Measurements from ENCODE around the gene CCDC92.

DNA sequence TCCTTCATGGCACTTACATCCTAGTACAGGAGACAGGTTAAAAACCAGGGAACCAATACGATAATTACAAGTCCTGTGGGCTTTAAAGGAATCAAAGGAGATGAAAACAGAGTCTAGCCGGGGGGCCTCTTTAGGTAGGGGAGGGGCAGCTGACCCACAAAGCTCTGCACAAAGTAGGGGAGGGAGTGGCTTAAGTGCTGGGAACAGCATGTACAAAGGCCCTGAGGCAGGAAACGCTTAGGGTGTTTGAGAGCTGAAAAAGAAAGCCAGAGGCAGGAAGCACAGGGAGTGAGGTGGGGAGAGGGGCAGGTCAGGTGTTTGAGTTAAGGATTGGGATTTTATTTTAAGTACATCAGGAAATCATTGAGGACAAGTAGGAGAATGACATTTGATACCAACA lies 38.1 kb upstream of the CCDC92 start:
- TF ChIP-seq RFX5 (IDR thresholded peaks at IDR 0.05; ENCODE audit: low read depth, low read length) (no peak), TCF3 (IDR thresholded peaks at IDR 0.05; ENCODE audit: borderline replicate concordance, insufficient read depth, low read depth, low read length) (no peak), EP300 (IDR thresholded peaks at IDR 0.05; ENCODE audit: borderline replicate concordance in 1 of 2, control insufficient read depth in 1 of 2, low read depth in 2 of 2, low read length in 2 of 2) (no peak), RAD21 (IDR thresholded peaks at IDR 0.05; ENCODE audit: insufficient read depth, low read depth, low read length) (no peak), POLR2AphosphoS5 (IDR thresholded peaks at IDR 0.05; ENCODE audit: low read length) (no peak), SRF (IDR thresholded peaks at IDR 0.05; ENCODE audit: low read depth in 2 of 2, low read length in 2 of 2) (no peak), SUZ12 (IDR thresholded peaks at IDR 0.05; ENCODE audit: unreplicated experiment) (no peak), POLR2A (IDR thresholded peaks at IDR 0.05; ENCODE audit: low read depth, low read length) (no peak)
- TF ChIP-seq, protein P1, sequence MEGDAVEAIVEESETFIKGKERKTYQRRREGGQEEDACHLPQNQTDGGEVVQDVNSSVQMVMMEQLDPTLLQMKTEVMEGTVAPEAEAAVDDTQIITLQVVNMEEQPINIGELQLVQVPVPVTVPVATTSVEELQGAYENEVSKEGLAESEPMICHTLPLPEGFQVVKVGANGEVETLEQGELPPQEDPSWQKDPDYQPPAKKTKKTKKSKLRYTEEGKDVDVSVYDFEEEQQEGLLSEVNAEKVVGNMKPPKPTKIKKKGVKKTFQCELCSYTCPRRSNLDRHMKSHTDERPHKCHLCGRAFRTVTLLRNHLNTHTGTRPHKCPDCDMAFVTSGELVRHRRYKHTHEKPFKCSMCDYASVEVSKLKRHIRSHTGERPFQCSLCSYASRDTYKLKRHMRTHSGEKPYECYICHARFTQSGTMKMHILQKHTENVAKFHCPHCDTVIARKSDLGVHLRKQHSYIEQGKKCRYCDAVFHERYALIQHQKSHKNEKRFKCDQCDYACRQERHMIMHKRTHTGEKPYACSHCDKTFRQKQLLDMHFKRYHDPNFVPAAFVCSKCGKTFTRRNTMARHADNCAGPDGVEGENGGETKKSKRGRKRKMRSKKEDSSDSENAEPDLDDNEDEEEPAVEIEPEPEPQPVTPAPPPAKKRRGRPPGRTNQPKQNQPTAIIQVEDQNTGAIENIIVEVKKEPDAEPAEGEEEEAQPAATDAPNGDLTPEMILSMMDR (IDR thresholded peaks at IDR 0.05 in 2 of 3, conservative IDR thresholded peaks at IDR 0.05 in 1 of 3; ENCODE audit: control insufficient read depth in 2 of 3, extremely low read depth in 1 of 3, insufficient read depth in 1 of 3, low read depth in 3 of 3, low read length in 3 of 3): no peak
- TF ChIP-seq, protein P2, sequence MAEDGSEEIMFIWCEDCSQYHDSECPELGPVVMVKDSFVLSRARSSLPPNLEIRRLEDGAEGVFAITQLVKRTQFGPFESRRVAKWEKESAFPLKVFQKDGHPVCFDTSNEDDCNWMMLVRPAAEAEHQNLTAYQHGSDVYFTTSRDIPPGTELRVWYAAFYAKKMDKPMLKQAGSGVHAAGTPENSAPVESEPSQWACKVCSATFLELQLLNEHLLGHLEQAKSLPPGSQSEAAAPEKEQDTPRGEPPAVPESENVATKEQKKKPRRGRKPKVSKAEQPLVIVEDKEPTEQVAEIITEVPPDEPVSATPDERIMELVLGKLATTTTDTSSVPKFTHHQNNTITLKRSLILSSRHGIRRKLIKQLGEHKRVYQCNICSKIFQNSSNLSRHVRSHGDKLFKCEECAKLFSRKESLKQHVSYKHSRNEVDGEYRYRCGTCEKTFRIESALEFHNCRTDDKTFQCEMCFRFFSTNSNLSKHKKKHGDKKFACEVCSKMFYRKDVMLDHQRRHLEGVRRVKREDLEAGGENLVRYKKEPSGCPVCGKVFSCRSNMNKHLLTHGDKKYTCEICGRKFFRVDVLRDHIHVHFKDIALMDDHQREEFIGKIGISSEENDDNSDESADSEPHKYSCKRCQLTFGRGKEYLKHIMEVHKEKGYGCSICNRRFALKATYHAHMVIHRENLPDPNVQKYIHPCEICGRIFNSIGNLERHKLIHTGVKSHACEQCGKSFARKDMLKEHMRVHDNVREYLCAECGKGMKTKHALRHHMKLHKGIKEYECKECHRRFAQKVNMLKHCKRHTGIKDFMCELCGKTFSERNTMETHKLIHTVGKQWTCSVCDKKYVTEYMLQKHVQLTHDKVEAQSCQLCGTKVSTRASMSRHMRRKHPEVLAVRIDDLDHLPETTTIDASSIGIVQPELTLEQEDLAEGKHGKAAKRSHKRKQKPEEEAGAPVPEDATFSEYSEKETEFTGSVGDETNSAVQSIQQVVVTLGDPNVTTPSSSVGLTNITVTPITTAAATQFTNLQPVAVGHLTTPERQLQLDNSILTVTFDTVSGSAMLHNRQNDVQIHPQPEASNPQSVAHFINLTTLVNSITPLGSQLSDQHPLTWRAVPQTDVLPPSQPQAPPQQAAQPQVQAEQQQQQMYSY (CRISPR knock-in tag; IDR thresholded peaks at IDR 0.05): no peak
- TF ChIP-seq, protein P3, sequence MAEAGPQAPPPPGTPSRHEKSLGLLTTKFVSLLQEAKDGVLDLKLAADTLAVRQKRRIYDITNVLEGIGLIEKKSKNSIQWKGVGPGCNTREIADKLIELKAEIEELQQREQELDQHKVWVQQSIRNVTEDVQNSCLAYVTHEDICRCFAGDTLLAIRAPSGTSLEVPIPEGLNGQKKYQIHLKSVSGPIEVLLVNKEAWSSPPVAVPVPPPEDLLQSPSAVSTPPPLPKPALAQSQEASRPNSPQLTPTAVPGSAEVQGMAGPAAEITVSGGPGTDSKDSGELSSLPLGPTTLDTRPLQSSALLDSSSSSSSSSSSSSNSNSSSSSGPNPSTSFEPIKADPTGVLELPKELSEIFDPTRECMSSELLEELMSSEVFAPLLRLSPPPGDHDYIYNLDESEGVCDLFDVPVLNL (IDR thresholded peaks at IDR 0.05; ENCODE audit: low read depth, low read length): no peak

All from GM12878 (cell line).